GM12878 (cell line): ENCODE measurements around the gene C1QTNF1. TPM values are rescaled to one million over a fixed set of nuclear protein-coding genes. Genes with fewer than 3 reads are reported as not detected.
"Not testable (repeated sequence)": the region's sequence is repeated elsewhere in the genome, so short reads cannot be mapped to it uniquely, and the experiment has no call there.

ENCODE experiments used
- ATAC-seq: fragments of 200-7000 bp; cut with Tn5 transposase; 3 replicates; pipeline ENCODE4 v1.9.1; 2020; ENCODE audit warnings: mild to moderate bottlenecking, moderate library complexity
- BruUV-seq: library from RNA; stranded (reverse); fragments of 400-500 nt; replicated peaks from 2 replicates; lab custom pipeline; 2021; lab: Mats Ljungman, UMichigan
- CTCF ChIA-PET: fragments of 300-600 bp; sonication (Branson Sonifier 250); formaldehyde crosslinking; extraction: SDS; loops from one replicate; lab custom pipeline; 2021; ENCODE audit warnings: inconsistent platforms; lab: Yijun Ruan, JAX
- POLR2A ChIA-PET: fragments of 350-600 bp; formaldehyde crosslinking; extraction: SDS; loops from one replicate; lab custom pipeline; 2021; ENCODE audit warnings: inconsistent platforms; lab: Charles Lee
- RAD21 ChIA-PET: fragments of 300-600 bp; sonication (Branson Sonifier 250); formaldehyde crosslinking; loops from one replicate; lab custom pipeline; 2023; ENCODE audit warnings: antibody characterized with exemption; ENCODE audit not compliant: unreplicated experiment; lab: Charles Lee
- SMC1A ChIA-PET: fragments of 300-600 bp; sonication (Branson Sonifier 250); formaldehyde crosslinking; loops from one replicate; lab custom pipeline; 2023; ENCODE audit not compliant: unreplicated experiment, uncharacterized antibody; lab: Charles Lee
- DNase-seq: peaks from one replicate; pipeline ENCODE4 v3.0.0-alpha.2; 2011; ENCODE audit warnings: low read depth, low spot score
- FAIRE-seq: peaks from 3 replicates; lab custom pipeline; 2011; peaks lifted over from hg19 to GRCh38; lab: Jason Lieb, UNC
- H2AFZ ChIP-seq: 2 replicates; pipeline ENCODE4 v1.6.0; 2011; ENCODE audit warnings: low read depth, low read length, control low read depth; ENCODE audit not compliant: control insufficient read depth
- H3K27ac ChIP-seq: 2 replicates; pipeline ENCODE4 v1.5.1; 2011; ENCODE audit warnings: control low read depth; ENCODE audit not compliant: control insufficient read depth, insufficient read depth
- H3K27me3 ChIP-seq, 2 experiments: replicated peaks in 1 of 2; 2 replicates each; pipeline versions ENCODE4 v1.6.0 to v1.6.1; 2011; ENCODE audit warnings: low read length in 1 of 2; ENCODE audit not compliant: control insufficient read depth in 2 of 2, insufficient read depth in 2 of 2
- H3K36me3 ChIP-seq, 2 experiments: 2 replicates each; pipeline ENCODE4 v1.5.1; 2011; ENCODE audit warnings: low read length in 1 of 2; ENCODE audit not compliant: control insufficient read depth in 2 of 2, insufficient read depth in 2 of 2
- H3K4me1 ChIP-seq: 2 replicates; pipeline ENCODE4 v1.6.1; 2011; ENCODE audit warnings: mild to moderate bottlenecking, low read length, moderate library complexity, mixed read lengths; ENCODE audit not compliant: control insufficient read depth, insufficient read depth
- H3K4me2 ChIP-seq: 2 replicates; pipeline ENCODE4 v1.6.0; 2011; ENCODE audit warnings: control low read depth; ENCODE audit not compliant: control insufficient read depth, insufficient read depth
- H3K4me3 ChIP-seq: fragments of 200-600 bp; sonication (generic); 2 replicates; pipeline ENCODE4 v1.5.1; 2016
- H3K79me2 ChIP-seq: 2 replicates; pipeline ENCODE4 v1.6.0; 2011; ENCODE audit warnings: low read length; ENCODE audit not compliant: control insufficient read depth, insufficient read depth
- H3K9ac ChIP-seq: 2 replicates; pipeline ENCODE4 v1.8.0; 2011; ENCODE audit warnings: low read length, control low read depth, mixed read lengths; ENCODE audit not compliant: control insufficient read depth, insufficient read depth
- H3K9me3 ChIP-seq: replicated peaks from 3 replicates; pipeline ENCODE4 v1.5.1; 2011; ENCODE audit warnings: mild to moderate bottlenecking, low read length; ENCODE audit not compliant: control insufficient read depth, insufficient read depth
- H4K20me1 ChIP-seq: 2 replicates; pipeline ENCODE4 v1.6.0; 2011; ENCODE audit not compliant: control insufficient read depth, insufficient read depth
- BACH1 ChIP-seq: fragments of 450-650 bp; IDR thresholded peaks from 2 replicates; pipeline ENCODE4 v1.6.1; 2017; ENCODE audit warnings: mild to moderate bottlenecking, borderline replicate concordance
- CBX3 ChIP-seq: fragments of 200-600 bp; sonication (generic); IDR thresholded peaks from 2 replicates; pipeline ENCODE4 v1.6.1; 2016; ENCODE audit warnings: low read depth, borderline replicate concordance
- EP300 ChIP-seq, 2 experiments: fragments of 150-350 bp in 1 of 2; IDR thresholded peaks; 2 replicates each; pipeline ENCODE4 v1.6.1; 2011 to 2012; ENCODE audit warnings: low read depth in 2 of 2, low read length in 2 of 2, borderline replicate concordance in 1 of 2, improper control_type of control experiment in 1 of 2, inconsistent platforms in 1 of 2; ENCODE audit not compliant: control insufficient read depth in 1 of 2
- ESRRA ChIP-seq: IDR thresholded peaks from 2 replicates; pipeline ENCODE4 v1.6.1; 2012; ENCODE audit warnings: mild to moderate bottlenecking, low read length, improper control_type of control experiment
- HDAC6 ChIP-seq: fragments of 200-600 bp; sonication (generic); IDR thresholded peaks from one replicate; pipeline ENCODE4 v1.8.0; 2017; ENCODE audit warnings: antibody characterized with exemption; ENCODE audit not compliant: unreplicated experiment
- IRF5 ChIP-seq: fragments of 450-650 bp; IDR thresholded peaks from 2 replicates; pipeline ENCODE4 v1.6.1; 2017; ENCODE audit warnings: borderline replicate concordance
- POLR2AphosphoS2 ChIP-seq: IDR thresholded peaks from 2 replicates; pipeline ENCODE4 v1.6.1; 2011; ENCODE audit warnings: low read depth, mild to moderate bottlenecking, low read length, improper control_type of control experiment, moderate library complexity
- POU2F2 ChIP-seq: IDR thresholded peaks from 3 replicates; pipeline ENCODE4 v1.6.1; 2011; ENCODE audit warnings: low read depth, mild to moderate bottlenecking, low read length, borderline replicate concordance
- SP1 ChIP-seq: IDR thresholded peaks from one replicate; pipeline ENCODE4 v1.6.1; 2011; ENCODE audit warnings: low read depth, low read length
- TARDBP ChIP-seq: IDR thresholded peaks from 2 replicates; pipeline ENCODE4 v1.6.1; 2016; ENCODE audit warnings: borderline replicate concordance
- WGBS: methylation state at CpG from one replicate; pipeline ENCODE4 v1.1.6; 2016; ENCODE audit warnings: low lambda C conversion rate; ENCODE audit not compliant: insufficient replicate concordance, insufficient coverage; ENCODE audit errors: missing lambda C conversion rate; 5-methylcytosine and 5-hydroxymethylcytosine counted together
- in situ Hi-C: fragments of 300-500 bp; cut with MboI; formaldehyde crosslinking; loops from 9 replicates; pipeline ENCODE4 v1.14.3; 2018; ENCODE audit warnings: mixed read lengths
- intact Hi-C: fragments of 100-400 bp; cut with micrococcal nuclease; formaldehyde crosslinking; loops from one replicate; pipeline ENCODE4 v1.14.2; 2022; ENCODE audit not compliant: unreplicated experiment
- polyA plus RNA-seq, 11 experiments: library from polyadenylated mRNA; depleted of rRNA in 4 of 11; unstranded in 6 of 11; stranded (reverse) in 5 of 11; fragments of >200 nt; fragmentation: Nextera tagmentation in 4 of 11; fragmentation: Illumina TruSeq in 1 of 11; extraction: Ambion mirVana in 4 of 11; extraction: Trizol in 1 of 11; gene quantifications; 1 replicate in 1 of 11; 2 replicates in 10 of 11; pipeline versions ENCODE4 v1.2.1 to v1.2.3, GENCODE V29; 2011 to 2016; ENCODE audit warnings: inconsistent platforms in 2 of 11, missing spikeins in 2 of 11, low read depth in 1 of 11
- total RNA-seq, 4 experiments: library from RNA; depleted of rRNA in 3 of 4; stranded (reverse); fragments of >200 nt in 3 of 4; fragmentation: Illumina TruSeq in 1 of 4; extraction: Trizol in 1 of 4; gene quantifications; 2 replicates each; pipeline versions ENCODE4 v1.2.1 to v1.2.3, GENCODE V29; 2013 to 2021
- TF ChIP-seq, protein P1 (sequence below): fragments of 450-650 bp; IDR thresholded peaks from 2 replicates; pipeline ENCODE4 v1.6.1; 2018; ENCODE audit warnings: mild to moderate bottlenecking, low read depth, moderate library complexity; ENCODE audit not compliant: partially characterized antibody
- TF ChIP-seq, protein P2 (sequence below): IDR thresholded peaks from 2 replicates; pipeline ENCODE4 v1.6.1; 2012; ENCODE audit warnings: low read depth, low read length, improper control_type of control experiment

The C1QTNF1 gene
- total and polyA plus RNA-seq, 10 of the 15 experiments (the other 5 are each of a cell fraction or from before 2014, with no cell fraction given), result 0.05 to 1.1 (median 0.15) TPM; not detected in 4

DNA sequence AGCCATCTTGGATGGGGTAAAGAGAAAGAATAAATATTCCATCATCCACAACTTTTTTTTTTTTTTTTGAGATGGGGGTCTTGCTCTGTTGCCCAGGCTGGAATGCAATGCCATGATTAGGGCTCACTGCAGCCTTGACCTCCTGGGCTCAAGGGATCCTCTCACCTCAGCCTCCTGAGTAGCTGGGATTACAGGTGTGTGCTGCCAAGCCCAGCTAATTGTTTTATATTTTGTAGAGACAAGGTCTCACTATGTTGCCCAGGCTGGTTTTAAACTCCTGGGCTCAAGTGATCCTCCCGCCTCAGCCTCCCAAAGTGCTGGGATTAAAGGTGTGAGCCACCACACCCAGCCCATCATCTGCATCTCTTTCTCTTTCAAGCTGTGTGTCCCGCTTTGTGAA lies 2.0 kb upstream of the C1QTNF1 start:
- intact Hi-C loops, H3K27ac ChIP-seq, H3K36me3 ChIP-seq, FAIRE-seq, SMC1A ChIA-PET, H4K20me1 ChIP-seq, H3K9ac ChIP-seq, H3K4me2 ChIP-seq, DNase-seq, RAD21 ChIA-PET, BruUV-seq, H3K79me2 ChIP-seq, ATAC-seq, in situ Hi-C loops, H2AFZ ChIP-seq, H3K4me1 ChIP-seq, H3K9me3 ChIP-seq, POLR2A ChIA-PET, H3K4me3 ChIP-seq: not testable (repeated sequence)
- 59% methylated on average over 2 of the region's 2 CpGs for WGBS
- peaks cover 18 to 20% of the 10 kb centered on the region in 2 experiments for H3K27me3 ChIP-seq
- CTCF ChIA-PET, result interaction anchor here (1.0 to 1.6 kb wide), 5 partner anchors 11 to 61 kb away, joined by 3 to 5 read pairs (median 4); no protein-coding TSS in a partner anchor

- H3K9me3 ChIP-seq, result no peaks in the 10 kb centered on the region
- FAIRE-seq (no peak), DNase-seq (no peak), ATAC-seq (no peak)
- H4K20me1 ChIP-seq, result no peaks in the 10 kb centered on the region
- H3K4me1 ChIP-seq, result no peaks in the 10 kb centered on the region
- ChIA-PET POLR2A (no interaction called here), CTCF (interaction anchor here (1.0 to 1.6 kb wide), 4 partner anchors 11 to 60 kb away, joined by 3 to 5 read pairs (median 4); no protein-coding TSS in a partner anchor), SMC1A (no interaction called here), RAD21 (no interaction called here)
- H3K27me3 ChIP-seq, result peaks cover 19 to 22% of the 10 kb centered on the region in 2 experiments
- no peak overlapping the region for H3K27ac ChIP-seq
- no peaks in the 10 kb centered on the region for H3K79me2 ChIP-seq
- BruUV-seq, result no TSS peak
- 47% methylated on average over 9 of the region's 9 CpGs for WGBS
- H3K36me3 ChIP-seq, result no peaks in the 10 kb centered on the region
- no peak overlapping the region for H3K4me2 ChIP-seq
- no peak overlapping the region for H3K9ac ChIP-seq
- no peak overlapping the region for H2AFZ ChIP-seq
- intact Hi-C loops (no loop called here), in situ Hi-C loops (no loop called here)
- no peak overlapping the region for H3K4me3 ChIP-seq
- no peak for TF ChIP-seq POU2F2
- no peak for TF ChIP-seq POLR2AphosphoS2
- no peak for TF ChIP-seq CBX3
- no peak for TF ChIP-seq TARDBP
- TF ChIP-seq BACH1, result no peak
- TF ChIP-seq, protein P1, sequence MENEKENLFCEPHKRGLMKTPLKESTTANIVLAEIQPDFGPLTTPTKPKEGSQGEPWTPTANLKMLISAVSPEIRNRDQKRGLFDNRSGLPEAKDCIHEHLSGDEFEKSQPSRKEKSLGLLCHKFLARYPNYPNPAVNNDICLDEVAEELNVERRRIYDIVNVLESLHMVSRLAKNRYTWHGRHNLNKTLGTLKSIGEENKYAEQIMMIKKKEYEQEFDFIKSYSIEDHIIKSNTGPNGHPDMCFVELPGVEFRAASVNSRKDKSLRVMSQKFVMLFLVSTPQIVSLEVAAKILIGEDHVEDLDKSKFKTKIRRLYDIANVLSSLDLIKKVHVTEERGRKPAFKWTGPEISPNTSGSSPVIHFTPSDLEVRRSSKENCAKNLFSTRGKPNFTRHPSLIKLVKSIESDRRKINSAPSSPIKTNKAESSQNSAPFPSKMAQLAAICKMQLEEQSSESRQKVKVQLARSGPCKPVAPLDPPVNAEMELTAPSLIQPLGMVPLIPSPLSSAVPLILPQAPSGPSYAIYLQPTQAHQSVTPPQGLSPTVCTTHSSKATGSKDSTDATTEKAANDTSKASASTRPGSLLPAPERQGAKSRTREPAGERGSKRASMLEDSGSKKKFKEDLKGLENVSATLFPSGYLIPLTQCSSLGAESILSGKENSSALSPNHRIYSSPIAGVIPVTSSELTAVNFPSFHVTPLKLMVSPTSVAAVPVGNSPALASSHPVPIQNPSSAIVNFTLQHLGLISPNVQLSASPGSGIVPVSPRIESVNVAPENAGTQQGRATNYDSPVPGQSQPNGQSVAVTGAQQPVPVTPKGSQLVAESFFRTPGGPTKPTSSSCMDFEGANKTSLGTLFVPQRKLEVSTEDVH, result no peak
- TF ChIP-seq ESRRA, result no peak
- TF ChIP-seq HDAC6, result no peak
- no peak for TF ChIP-seq IRF5
- TF ChIP-seq EP300 (IDR thresholded peaks at IDR 0.05; ENCODE audit: borderline replicate concordance in 1 of 2, control insufficient read depth in 1 of 2, low read depth in 2 of 2, low read length in 2 of 2), result no peak
- TF ChIP-seq, protein P2, sequence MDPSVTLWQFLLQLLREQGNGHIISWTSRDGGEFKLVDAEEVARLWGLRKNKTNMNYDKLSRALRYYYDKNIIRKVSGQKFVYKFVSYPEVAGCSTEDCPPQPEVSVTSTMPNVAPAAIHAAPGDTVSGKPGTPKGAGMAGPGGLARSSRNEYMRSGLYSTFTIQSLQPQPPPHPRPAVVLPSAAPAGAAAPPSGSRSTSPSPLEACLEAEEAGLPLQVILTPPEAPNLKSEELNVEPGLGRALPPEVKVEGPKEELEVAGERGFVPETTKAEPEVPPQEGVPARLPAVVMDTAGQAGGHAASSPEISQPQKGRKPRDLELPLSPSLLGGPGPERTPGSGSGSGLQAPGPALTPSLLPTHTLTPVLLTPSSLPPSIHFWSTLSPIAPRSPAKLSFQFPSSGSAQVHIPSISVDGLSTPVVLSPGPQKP, result no peak
- no peak for TF ChIP-seq SP1
These were observed 1.4 kb upstream of the C1QTNF1 start for GRCh38 chr17:79022507-79022991.
